Fibroblast of villous mesenchyme (primary cell): ENCODE data around the gene STX10. TPM values are rescaled to one million over a fixed set of nuclear protein-coding genes. Genes with fewer than 3 reads are reported as not detected.

Experiments used
- DNase-seq: peaks from one replicate; pipeline ENCODE4 v3.0.0-alpha.2; 2010; ENCODE audit warnings: low read depth
- H3K4me3 ChIP-seq: 2 replicates; pipeline ENCODE4 v1.5.1; 2011; ENCODE audit warnings: low read depth, mild to moderate bottlenecking, low read length
- CTCF ChIP-seq: IDR thresholded peaks from 2 replicates; pipeline ENCODE4 v1.5.1; 2012; ENCODE audit warnings: low read depth, mild to moderate bottlenecking, low read length; ENCODE audit not compliant: insufficient read depth
- total RNA-seq: library from RNA; depleted of rRNA; stranded (reverse); fragments of >200 nt; gene quantifications from 2 replicates; pipeline ENCODE4 v1.2.3, GENCODE V29; 2012

The STX10 gene
- total RNA-seq, 1 donor: 58.3 TPM

- H3K4me3 ChIP-seq: no peak overlapping the region
- no peak for TF ChIP-seq CTCF
- DNase-seq: no peak
Measured at GRCh38 chr19:13109361-13110098, 40.6 kb downstream of the STX10 start.

- DNase-seq: no peak
- TF ChIP-seq CTCF: no peak
- H3K4me3 ChIP-seq: no peak overlapping the region
Measured at GRCh38 chr19:13104848-13105711, 45.1 kb downstream of the STX10 start.

DNA sequence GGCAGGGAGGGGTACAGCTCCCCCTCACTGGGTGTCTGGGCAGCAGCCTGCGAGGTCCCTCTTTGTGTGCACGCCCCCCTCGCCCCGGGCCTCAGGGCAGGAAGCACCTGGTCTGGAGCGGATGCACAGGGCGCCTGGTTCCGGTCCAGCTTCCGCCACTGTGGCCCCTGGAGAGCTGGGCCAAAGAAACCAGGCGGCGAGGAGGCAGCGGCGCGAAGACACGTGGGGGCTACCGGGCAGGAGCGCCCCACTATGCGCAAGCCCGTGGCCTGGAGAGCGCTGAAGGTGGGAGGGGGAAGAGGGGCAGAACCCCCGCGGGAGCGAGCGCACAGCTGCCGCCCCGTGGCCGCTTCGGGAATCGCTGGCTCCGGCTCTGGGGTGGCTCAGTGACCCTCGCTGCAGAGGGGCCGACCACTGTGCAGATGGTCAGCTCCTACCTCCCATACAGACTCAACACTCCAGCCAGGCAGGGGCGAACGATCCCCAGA lies 45.8 kb downstream of the STX10 start:
- peak; percentile 54 for TF ChIP-seq CTCF
- no peak for DNase-seq
- no peak overlapping the region for H3K4me3 ChIP-seq

DNA sequence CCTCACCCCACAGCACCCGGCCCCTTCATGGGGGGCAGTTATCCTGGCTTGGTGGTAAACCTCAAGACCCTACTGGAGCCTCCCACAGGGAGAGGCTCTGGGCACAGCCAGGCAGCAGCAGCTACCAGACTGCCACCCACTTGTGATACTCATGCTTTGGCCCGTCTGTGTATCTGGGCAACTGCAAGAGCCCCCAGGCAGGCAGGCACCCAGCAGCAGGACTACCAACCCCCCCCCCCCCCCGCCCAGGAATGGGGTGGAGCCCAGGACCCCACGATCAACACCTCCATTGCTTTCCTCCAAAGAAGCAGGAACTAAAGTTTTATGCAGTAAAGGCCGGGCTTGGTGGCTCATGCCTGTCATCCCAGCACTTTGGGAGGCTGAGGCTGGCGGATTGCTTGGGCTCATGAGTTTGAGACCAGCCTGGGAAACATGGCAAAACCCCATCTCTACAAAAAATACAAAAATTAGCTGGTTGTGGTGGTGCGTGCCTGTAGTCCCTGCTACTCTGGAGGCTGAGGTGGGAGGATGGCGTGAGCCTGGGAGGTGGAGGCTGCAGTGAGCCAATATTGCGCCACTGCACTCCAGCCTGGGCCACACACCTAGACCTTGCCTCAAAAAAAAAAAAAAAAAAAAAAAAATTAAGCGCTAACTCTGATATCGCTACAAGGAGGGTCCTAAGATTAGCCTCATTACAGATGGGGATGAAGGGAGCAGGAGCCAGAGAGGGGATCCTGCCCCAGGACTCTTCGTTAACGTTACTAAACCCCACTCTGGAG lies 46.4 kb downstream of the STX10 start:
- no peak overlapping the region for H3K4me3 ChIP-seq
- DNase-seq: no peak
- no peak for TF ChIP-seq CTCF

GRCh38 chr19:13102666-13103580 lies 47.3 kb downstream of the STX10 start, which contains the start of gene LYL1:
TSS of gene LYL1 (minus strand) at chr19:13102858. CDS start at chr19:13101171, 1,687 bp downstream.
- peak within 1 kb of the TSS; percentile 48 for H3K4me3 ChIP-seq
- DNase-seq: peak; percentile 67
- no peak for TF ChIP-seq CTCF

DNA sequence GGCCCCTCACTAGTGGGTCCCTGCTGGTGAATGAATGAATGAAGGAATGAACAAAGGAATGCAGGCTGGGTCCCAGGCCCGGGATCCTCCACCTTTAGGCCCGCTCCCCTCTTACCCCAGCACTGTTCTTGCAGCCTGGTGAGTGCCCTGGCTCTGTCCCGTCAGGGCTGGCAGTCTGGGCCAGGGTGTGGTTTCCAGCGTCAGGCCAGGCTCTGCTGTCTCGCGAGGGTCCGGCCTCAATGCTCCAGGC lies 47.8 kb downstream of the STX10 start:
- no peak for TF ChIP-seq CTCF
- DNase-seq: no peak

More for the DNA sequence above, 47.8 kb downstream of the STX10 start:
- peak overlapping the region; percentile 48 for H3K4me3 ChIP-seq
